NCI-H524 treated with DMSO at 0.1 percent for 48 hours (cell line): ENCODE data around the gene ZC3H4.

Experiments used
- DNase-seq: peaks from one replicate; lab custom pipeline; 2025; lab: John Stamatoyannopoulos, UW

Gene ZC3H4

GRCh38 chr19:47049307-47049700 is 64.3 kb downstream of the ZC3H4 start:
- DNase-seq = no peak

GRCh38 chr19:47047763-47048405 is 65.7 kb downstream of the ZC3H4 start:
- peak; percentile 14 for DNase-seq

GRCh38 chr19:47047272-47047762 is 66.3 kb downstream of the ZC3H4 start:
- no peak for DNase-seq

DNA sequence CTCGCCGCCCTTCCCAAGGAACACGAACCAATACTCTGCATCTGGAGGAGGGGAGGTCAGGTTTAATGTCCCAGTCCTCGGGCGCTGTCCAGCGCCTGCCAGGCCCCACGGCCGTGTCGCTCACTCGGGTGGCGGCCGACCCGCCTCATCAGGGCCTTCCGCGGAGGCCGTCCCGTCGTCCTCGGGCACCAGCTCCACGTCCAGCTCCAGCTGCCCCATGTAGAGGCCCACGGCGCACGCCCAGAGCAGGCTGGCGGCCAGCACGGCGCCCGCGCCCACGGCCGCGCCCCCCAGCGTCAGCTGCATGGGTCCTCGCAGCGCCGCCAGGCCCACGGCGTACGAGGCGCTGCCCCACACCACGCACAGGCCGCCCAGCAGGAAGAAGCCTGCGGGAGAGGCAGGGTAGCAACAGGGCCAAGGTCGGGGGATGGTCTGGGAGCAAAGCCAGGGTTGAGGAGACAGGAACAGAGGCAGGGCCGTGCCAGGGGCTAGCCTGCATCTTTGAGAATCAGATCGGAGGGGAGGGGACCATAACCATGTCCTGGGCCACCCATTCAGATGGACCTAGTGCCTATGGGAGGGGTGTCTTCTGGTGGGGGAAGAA is 67.6 kb downstream of the ZC3H4 start:
- no peak for DNase-seq

- DNase-seq = no peak
Measured at GRCh38 chr19:47044946-47045866, 68.4 kb downstream of the ZC3H4 start.

DNA sequence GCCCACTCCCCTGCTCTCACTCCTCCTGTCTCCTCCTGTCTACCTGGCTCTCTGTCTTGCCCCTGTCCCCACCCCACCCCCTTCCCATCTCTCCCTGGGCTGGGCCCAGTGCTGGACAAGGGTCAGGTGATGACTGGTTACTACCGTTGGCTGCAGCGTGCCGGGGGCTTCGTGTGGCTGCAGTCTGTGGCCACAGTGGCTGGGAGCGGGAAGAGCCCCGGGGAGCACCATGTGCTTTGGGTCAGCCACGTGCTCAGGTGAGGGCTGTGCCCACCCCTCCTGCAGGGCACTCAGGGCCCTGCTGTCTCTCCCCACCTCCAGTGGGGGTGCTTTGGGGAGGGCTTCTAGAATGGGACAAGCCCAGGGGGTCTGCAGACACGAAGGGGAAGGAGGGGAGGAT is 72.7 kb downstream of the ZC3H4 start:
- no peak for DNase-seq

GRCh38 chr19:47039239-47039874 is 74.2 kb downstream of the ZC3H4 start:
- no peak for DNase-seq

- no peak for DNase-seq
Measured at GRCh38 chr19:47037766-47038165, 75.8 kb downstream of the ZC3H4 start.

DNA sequence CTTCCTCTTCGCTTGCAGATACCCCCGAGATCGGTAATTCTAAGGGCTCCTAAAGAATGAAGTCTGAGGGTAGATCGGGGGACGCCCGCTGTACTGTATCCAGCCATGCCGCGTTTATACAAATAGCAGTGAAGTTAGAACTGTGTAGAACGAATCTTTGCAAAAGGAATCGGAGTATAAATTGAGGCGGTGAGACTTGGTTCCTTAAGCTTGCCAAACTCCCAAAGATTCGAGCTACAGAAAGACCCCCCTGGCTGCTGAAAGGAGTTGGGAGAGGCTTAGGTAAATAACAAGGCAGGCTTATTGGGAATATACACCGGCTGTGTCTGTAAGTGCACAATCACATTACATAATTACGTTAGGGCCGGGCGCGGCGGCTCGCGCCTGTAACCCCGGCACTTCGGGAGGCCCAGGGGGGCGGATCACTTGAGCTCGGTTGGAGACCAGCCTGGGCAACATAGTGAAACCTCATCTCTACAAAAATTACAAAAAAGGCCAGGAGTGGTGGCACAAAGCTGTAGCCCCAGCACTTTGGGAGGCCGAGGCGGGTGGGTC is 77.4 kb downstream of the ZC3H4 start:
- DNase-seq = no peak

DNA sequence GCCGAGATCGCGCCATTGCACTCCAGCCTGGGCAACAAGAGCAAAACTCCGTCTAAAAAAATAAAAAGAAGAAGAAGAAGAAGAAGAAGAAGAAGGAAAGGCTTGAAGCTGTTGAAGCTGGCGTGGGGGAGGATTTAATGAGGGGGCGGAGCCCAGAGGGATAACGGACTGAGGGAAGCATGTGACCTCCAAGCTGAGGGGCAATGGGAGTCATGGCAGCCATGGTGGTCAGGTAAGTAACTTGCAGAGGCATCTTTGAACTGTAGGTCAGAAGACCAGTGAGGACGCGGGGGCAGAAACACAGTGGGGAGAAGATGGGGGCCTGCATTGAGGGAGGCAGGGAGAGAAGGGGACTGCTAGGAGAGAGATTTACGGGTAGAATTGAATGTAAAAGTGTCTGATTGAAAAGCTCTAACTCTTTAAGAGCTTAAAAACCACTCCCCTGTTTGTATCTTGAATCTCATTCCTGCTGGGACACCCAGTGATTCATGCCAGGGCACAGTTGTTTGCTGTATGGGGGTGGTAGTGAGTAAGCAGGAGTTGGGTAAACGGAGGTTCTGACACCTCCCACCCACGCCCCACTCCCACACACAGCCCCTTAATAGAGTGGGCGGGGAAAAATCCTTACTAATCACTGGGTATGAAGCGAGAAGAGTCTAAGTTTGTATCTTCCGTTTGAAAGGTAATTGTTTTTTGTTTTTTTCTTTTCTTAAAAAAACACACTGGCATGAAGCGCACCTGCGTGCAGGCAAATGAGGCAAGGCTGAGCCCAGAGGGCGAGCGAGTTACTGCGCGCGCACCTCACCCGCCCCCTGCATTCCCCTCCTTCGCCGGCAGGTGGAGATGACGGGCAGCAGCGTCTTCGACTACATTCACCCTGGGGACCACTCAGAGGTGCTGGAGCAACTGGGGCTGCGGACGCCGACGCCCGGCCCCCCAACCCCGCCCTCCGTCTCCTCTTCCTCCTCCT is 78.2 kb downstream of the ZC3H4 start:
- DNase-seq = peak; percentile 57

GRCh38 chr19:47032171-47032811 is 81.3 kb downstream of the ZC3H4 start:
- no peak for DNase-seq

DNA sequence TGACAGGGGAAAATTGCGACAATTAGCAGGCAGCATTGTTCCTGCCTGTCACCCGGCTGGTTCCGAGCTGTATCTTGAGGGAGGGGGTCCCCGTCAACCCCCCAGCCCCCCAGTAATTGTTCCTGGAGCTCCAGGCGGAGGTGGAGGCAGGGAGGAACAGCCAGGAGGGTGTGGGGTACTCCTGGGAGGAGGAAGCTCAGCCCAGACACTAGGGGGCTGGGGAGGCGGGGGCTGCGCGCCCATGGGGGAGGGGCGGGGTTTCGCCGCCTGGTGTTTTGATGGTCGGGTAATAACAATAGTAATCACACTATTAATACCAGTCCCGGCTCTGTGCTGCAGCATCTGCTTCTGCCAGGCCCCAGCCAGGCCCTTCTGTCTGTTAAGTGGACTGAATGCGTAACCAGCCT is 85.4 kb downstream of the ZC3H4 start:
- peak; percentile 27 for DNase-seq

- no peak for DNase-seq
Measured at GRCh38 chr19:47027586-47028088, 85.9 kb downstream of the ZC3H4 start.

GRCh38 chr19:47026889-47027288 is 86.7 kb downstream of the ZC3H4 start:
- DNase-seq = no peak

- no peak for DNase-seq
Measured at GRCh38 chr19:47026156-47026555, 87.4 kb downstream of the ZC3H4 start.

- no peak for DNase-seq
Measured at GRCh38 chr19:47024502-47024901, 89.1 kb downstream of the ZC3H4 start.

GRCh38 chr19:47023448-47023794 is 90.2 kb downstream of the ZC3H4 start:
- no peak for DNase-seq

- no peak for DNase-seq
Measured at GRCh38 chr19:47022541-47023447, 90.8 kb downstream of the ZC3H4 start.

DNA sequence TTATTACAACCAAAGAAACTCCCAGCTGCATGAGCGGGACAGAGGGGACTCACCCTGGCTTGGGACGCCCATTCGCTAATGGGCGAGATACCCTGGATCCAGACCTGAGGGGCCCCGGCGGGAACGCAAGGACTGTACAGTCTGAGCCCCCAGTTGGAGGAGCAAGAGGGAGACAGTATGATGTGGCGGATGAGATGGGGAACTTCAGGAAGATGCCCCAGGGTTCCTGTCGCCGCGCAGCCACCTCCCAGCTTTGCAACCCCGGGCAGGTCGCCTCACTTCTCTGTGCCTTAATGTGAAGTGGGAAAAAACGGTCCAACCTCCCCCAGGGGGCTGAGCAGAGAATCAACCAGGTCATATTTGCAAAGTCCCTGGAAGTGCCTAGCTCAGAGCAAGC is 91.4 kb downstream of the ZC3H4 start:
- DNase-seq = no peak
